AG09309 (cell line): ENCODE results near the gene SRP19.
"Not testable (repeated sequence)": the region's sequence is repeated elsewhere in the genome, so short reads cannot be mapped to it uniquely, and the experiment has no call there.

Experiments
- DNase-seq: peaks from one replicate; pipeline ENCODE4 v3.0.0-alpha.2; 2010; ENCODE audit warnings: low read depth
- H3K4me3 ChIP-seq: 2 replicates; pipeline ENCODE4 v1.5.1; 2011; ENCODE audit warnings: mild to moderate bottlenecking, low read depth, low read length, moderate library complexity; ENCODE audit not compliant: control insufficient read depth
- TF ChIP-seq, protein P1 (sequence below): IDR thresholded peaks from 2 replicates; pipeline ENCODE4 v1.5.1; 2011; ENCODE audit warnings: mild to moderate bottlenecking, low read depth, low read length, inconsistent platforms; ENCODE audit not compliant: insufficient read depth, control insufficient read depth; ENCODE audit errors: missing control alignments

Gene SRP19

DNA sequence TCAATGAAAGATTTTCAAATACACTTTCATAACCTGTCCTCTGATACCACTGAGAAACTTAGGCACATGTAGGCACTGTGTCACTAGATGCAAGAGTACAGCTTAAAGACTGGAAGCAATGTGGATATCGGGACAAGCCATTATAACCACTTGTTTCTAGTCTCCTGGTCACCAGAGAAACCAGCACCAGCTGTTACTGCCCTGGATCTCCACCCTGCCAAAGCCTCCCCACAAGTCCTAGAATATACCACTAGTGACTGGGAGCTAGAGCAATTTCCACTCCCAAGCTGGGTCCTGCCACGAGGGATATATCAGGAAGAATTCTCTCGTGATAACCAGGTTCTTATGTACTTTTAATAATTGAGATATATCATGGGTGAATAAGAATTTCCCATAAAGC is 41.5 kb downstream of the SRP19 start:
- TF ChIP-seq, protein P1, sequence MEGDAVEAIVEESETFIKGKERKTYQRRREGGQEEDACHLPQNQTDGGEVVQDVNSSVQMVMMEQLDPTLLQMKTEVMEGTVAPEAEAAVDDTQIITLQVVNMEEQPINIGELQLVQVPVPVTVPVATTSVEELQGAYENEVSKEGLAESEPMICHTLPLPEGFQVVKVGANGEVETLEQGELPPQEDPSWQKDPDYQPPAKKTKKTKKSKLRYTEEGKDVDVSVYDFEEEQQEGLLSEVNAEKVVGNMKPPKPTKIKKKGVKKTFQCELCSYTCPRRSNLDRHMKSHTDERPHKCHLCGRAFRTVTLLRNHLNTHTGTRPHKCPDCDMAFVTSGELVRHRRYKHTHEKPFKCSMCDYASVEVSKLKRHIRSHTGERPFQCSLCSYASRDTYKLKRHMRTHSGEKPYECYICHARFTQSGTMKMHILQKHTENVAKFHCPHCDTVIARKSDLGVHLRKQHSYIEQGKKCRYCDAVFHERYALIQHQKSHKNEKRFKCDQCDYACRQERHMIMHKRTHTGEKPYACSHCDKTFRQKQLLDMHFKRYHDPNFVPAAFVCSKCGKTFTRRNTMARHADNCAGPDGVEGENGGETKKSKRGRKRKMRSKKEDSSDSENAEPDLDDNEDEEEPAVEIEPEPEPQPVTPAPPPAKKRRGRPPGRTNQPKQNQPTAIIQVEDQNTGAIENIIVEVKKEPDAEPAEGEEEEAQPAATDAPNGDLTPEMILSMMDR = no peak

DNA sequence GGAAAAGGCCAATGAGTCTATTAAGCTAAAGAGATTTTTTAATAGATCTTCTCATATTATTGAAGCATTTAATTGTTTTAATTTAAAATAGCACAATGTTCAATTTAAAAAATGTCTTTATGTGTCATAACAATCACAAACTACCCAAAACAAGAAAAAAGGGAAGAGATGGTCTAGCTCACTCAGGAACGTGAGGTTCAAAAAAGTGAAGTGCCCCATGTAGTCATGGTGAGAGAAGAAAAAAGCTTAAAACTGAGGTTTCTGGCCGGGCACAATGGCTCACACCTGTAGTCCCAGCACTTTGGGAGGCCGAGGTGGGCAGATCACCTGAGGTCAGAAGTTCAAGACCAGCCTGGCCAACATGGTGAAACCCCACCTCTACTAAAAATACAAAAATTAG is 43.9 kb downstream of the SRP19 start:
- not testable (repeated sequence) for DNase-seq, H3K4me3 ChIP-seq

More for the DNA sequence above, 41.5 kb downstream of the SRP19 start:
- H3K4me3 ChIP-seq = no peak overlapping the region
- no peak for DNase-seq

DNA sequence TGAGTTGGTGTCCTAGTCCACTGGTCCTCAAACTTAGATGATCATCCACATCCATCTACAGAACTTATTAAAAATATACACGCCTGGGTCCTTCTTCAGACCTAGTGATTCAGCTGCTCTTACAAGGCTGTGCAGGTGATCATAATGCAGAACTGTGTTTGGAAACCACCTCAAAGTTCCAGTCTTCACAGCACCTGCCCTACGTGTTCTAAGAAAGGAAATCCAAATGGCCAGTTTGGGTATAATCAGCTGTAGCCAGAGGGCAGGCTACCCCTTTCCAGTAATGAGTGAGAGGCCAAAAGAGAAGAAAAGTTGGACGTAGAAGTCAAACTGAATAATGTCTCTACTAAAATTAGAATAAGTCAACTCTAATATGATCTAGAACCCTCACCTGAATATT is 45.5 kb downstream of the SRP19 start:
- H3K4me3 ChIP-seq = no peak overlapping the region
- TF ChIP-seq, protein P1 = no peak
- no peak for DNase-seq

DNA sequence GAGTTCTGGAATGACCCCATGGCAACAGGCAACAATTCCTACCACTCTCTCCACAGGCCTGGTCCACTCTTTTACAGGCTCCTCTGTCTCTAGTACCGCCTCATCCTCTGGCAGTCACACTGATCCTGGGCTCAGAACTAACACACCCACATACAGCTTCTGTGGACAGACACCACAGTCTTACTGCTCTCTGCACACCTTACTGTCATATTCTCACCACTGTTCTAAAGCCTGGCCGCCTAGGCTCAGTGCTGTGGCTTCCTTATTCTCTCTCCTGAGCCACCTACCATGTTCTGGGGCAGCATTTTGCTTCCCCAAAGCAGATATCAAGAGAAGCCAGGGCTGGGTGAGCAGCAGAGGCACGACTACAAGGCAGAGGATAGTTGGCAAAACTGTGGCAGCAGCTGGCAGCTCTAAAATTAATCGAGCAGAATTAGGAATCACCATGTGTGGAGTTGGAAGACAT is 46.1 kb downstream of the SRP19 start:
- TF ChIP-seq, protein P1 = no peak
- no peak overlapping the region for H3K4me3 ChIP-seq
- DNase-seq = no peak

DNA sequence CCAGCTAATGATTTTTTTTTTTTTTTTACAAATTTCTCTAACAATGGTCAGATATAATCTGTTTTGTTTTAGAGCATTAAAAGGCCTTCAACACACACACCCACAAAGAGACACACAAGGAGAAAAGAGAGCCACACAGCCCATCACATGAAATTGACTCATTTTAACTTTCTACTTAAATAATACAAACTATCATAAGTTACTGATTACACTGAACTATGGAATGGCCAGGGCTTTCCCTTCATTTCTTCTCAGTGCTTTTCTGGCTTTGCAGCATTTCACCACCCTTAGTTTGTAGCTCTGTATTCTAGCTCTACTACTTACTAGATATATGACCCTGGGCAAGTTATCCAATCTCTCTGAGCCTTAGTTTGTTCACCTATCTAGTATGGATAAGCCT is 47.8 kb downstream of the SRP19 start:
- no peak for DNase-seq
- TF ChIP-seq, protein P1 = no peak
- no peak overlapping the region for H3K4me3 ChIP-seq

DNA sequence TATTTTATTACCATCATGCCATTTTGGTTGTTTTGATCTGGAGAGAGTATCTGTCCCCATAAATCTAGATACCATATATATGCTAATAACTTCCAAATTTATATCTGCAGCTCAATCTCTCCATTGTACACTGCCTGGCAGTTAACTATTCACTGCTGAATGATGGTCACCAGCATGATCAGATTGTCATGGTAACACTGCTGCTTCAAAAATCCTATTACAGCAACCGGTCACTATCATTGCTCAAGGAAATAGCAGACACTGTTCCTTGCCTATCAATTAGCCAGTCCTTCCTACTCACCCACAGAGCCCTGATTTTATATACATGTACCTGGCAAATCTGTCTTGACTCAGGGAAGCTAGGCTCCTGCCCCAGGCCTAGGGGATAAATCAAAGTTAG is 49.4 kb downstream of the SRP19 start:
- DNase-seq = no peak
- TF ChIP-seq, protein P1 = no peak

DNA sequence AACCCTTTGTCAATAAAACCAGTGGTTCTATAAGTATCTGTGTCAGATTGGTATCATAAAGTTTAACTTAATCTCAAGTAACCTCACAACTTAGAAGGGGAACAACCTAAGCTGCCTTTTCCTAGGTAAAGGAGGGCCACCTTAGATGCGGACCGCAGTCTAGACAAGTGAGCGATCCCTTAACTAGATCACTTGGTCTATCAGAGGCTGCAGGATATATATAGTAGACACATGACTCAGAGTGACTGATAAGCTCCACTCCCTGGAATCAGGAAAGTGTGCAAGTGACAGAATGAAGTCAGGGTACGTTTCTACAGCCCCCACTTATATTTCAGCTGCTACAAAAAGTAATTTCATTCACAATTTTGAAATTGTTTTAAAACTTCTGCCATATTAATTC is 53.5 kb downstream of the SRP19 start:
- DNase-seq = no peak
- TF ChIP-seq, protein P1 = no peak

More for the DNA sequence above, 49.4 kb downstream of the SRP19 start:
- no peak overlapping the region for H3K4me3 ChIP-seq

More for the DNA sequence above, 53.5 kb downstream of the SRP19 start:
- no peak overlapping the region for H3K4me3 ChIP-seq
